H1 (cell line): ENCODE results near the gene DGCR6. TPM values are rescaled to one million over a fixed set of nuclear protein-coding genes. Genes with fewer than 3 reads are reported as not detected.
"Not testable (repeated sequence)": the region's sequence is repeated elsewhere in the genome, so short reads cannot be mapped to it uniquely, and the experiment has no call there.

ENCODE experiments used
- CTCF ChIA-PET: fragments of 300-600 bp; sonication (Branson Sonifier 250); formaldehyde crosslinking; loops from one replicate; lab custom pipeline; 2021; ENCODE audit not compliant: partially characterized antibody; lab: Charles Lee
- POLR2A ChIA-PET: fragments of 300-600 bp; sonication (Branson Sonifier 250); formaldehyde crosslinking; loops from one replicate; lab custom pipeline; 2021; ENCODE audit warnings: inconsistent platforms; ENCODE audit not compliant: partially characterized antibody; lab: Charles Lee
- DNase-seq, 2 experiments: peaks; one replicate each; pipeline versions ENCODE4 v3.0.0 to v3.0.0-alpha.2; 2010 to 2022; ENCODE audit warnings: low spot score in 2 of 2, low read depth in 1 of 2, mixed read lengths in 1 of 2
- FAIRE-seq: peaks from 2 replicates; lab custom pipeline; 2011; peaks lifted over from hg19 to GRCh38; lab: Jason Lieb, UNC
- H2AFZ ChIP-seq: 2 replicates; pipeline ENCODE4 v1.8.1; 2012; ENCODE audit warnings: low read length, inconsistent platforms
- H2AK5ac ChIP-seq: 2 replicates; pipeline ENCODE4 v1.6.1; 2013; ENCODE audit warnings: low read depth, low read length
- H2BK120ac ChIP-seq: replicated peaks from 2 replicates; pipeline ENCODE3; 2013; ENCODE audit warnings: low read depth, low read length, inconsistent platforms
- H2BK12ac ChIP-seq: 2 replicates; pipeline ENCODE4 v1.6.1; 2013; ENCODE audit warnings: low read depth, low read length
- H2BK15ac ChIP-seq: 2 replicates; pipeline ENCODE4 v1.6.1; 2013; ENCODE audit warnings: low read length
- H2BK20ac ChIP-seq: 2 replicates; pipeline ENCODE4 v1.6.1; 2013; ENCODE audit warnings: low read length
- H2BK5ac ChIP-seq: 2 replicates; pipeline ENCODE4 v1.6.1; 2013; ENCODE audit warnings: low read depth, low read length
- H3K14ac ChIP-seq: 2 replicates; pipeline ENCODE4 v1.6.1; 2013; ENCODE audit warnings: inconsistent platforms; ENCODE audit not compliant: insufficient read length
- H3K18ac ChIP-seq: 2 replicates; pipeline ENCODE4 v1.6.1; 2013; ENCODE audit warnings: low read length; ENCODE audit errors: extremely low read depth
- H3K23ac ChIP-seq: 2 replicates; pipeline ENCODE4 v1.6.1; 2013; ENCODE audit warnings: inconsistent platforms; ENCODE audit not compliant: insufficient read length
- H3K23me2 ChIP-seq: 2 replicates; pipeline ENCODE4 v1.6.1; 2013; ENCODE audit warnings: low read depth, low read length
- H3K27ac ChIP-seq: 2 replicates; pipeline ENCODE4 v1.6.1; 2011; ENCODE audit warnings: low read depth, low read length, inconsistent platforms
- H3K27me3 ChIP-seq, 4 experiments: replicated peaks in 1 of 4; 1 replicate in 1 of 4; 2 replicates in 3 of 4; pipeline versions ENCODE4 v1.6.1 to v1.8.1; 2011 to 2013; ENCODE audit warnings: low read length in 3 of 4, mild to moderate bottlenecking in 3 of 4, inconsistent platforms in 2 of 4, mixed read lengths in 2 of 4, moderate library complexity in 1 of 4; ENCODE audit not compliant: control insufficient read depth in 3 of 4, insufficient read depth in 3 of 4; ENCODE audit errors: extremely low read depth in 1 of 4
- H3K36me3 ChIP-seq, 4 experiments: 2 replicates each; pipeline versions ENCODE4 v1.6.1 to v1.8.1; 2011 to 2013; ENCODE audit warnings: mild to moderate bottlenecking in 4 of 4, low read length in 3 of 4, moderate library complexity in 2 of 4, control low read depth in 1 of 4, inconsistent platforms in 1 of 4; ENCODE audit not compliant: insufficient read depth in 4 of 4, control insufficient read depth in 2 of 4
- H3K4ac ChIP-seq: replicated peaks from 2 replicates; pipeline ENCODE3; 2013; ENCODE audit warnings: low read length, low read depth, mixed read lengths, inconsistent platforms; ENCODE audit not compliant: insufficient read length
- H3K4me1 ChIP-seq, 4 experiments: replicated peaks in 1 of 4; 1 replicate in 1 of 4; 2 replicates in 3 of 4; pipeline versions ENCODE4 v1.6.1 to v1.8.1; 2011 to 2013; ENCODE audit warnings: low read length in 3 of 4, inconsistent platforms in 2 of 4, mixed read lengths in 1 of 4; ENCODE audit not compliant: insufficient read depth in 4 of 4, control insufficient read depth in 3 of 4
- H3K4me2 ChIP-seq, 2 experiments: 2 replicates each; pipeline versions ENCODE4 v1.6.1 to v1.8.1; 2011 to 2013; ENCODE audit warnings: low read depth in 2 of 2, low read length in 2 of 2, control low read depth in 1 of 2, inconsistent platforms in 1 of 2, mild to moderate bottlenecking in 1 of 2; ENCODE audit not compliant: insufficient read depth in 1 of 2
- H3K4me3 ChIP-seq, 4 experiments: fragments of 200-600, 300-600 bp in 1 of 4; sonication (generic), shearing (Covaris generic), sonication (Bioruptor Twin) in 1 of 4; 2 replicates each; pipeline versions ENCODE4 v1.5.1 to v1.8.1; 2011 to 2016; ENCODE audit warnings: low read length in 4 of 4, low read depth in 3 of 4, control low read depth in 2 of 4, inconsistent platforms in 2 of 4, mild to moderate bottlenecking in 2 of 4, mixed read lengths in 1 of 4, moderate library complexity in 1 of 4; ENCODE audit not compliant: insufficient read depth in 2 of 4; ENCODE audit errors: extremely low read depth in 1 of 4
- H3K56ac ChIP-seq: replicated peaks from 2 replicates; pipeline ENCODE3; 2013; ENCODE audit warnings: low read depth, mild to moderate bottlenecking, mixed read lengths, low read length, inconsistent platforms; ENCODE audit not compliant: insufficient read length
- H3K79me1 ChIP-seq: 2 replicates; pipeline ENCODE4 v1.6.1; 2013; ENCODE audit warnings: low read depth, low read length, control low read depth
- H3K79me2 ChIP-seq, 2 experiments: 2 replicates each; pipeline versions ENCODE4 v1.6.1 to v1.8.1; 2012 to 2013; ENCODE audit warnings: low read length in 2 of 2, mild to moderate bottlenecking in 2 of 2, inconsistent platforms in 1 of 2; ENCODE audit not compliant: insufficient read depth in 2 of 2, control insufficient read depth in 1 of 2
- H3K9ac ChIP-seq, 4 experiments: replicated peaks in 1 of 4; 1 replicate in 1 of 4; 2 replicates in 3 of 4; pipeline versions ENCODE4 v1.6.1 to v1.8.1; 2011 to 2013; ENCODE audit warnings: low read depth in 3 of 4, low read length in 3 of 4, control low read depth in 2 of 4, mild to moderate bottlenecking in 2 of 4, moderate library complexity in 2 of 4, inconsistent platforms in 1 of 4; ENCODE audit errors: extremely low read depth in 1 of 4
- H3K9me3 ChIP-seq, 2 experiments: 2 replicates each; pipeline versions ENCODE4 v1.6.1 to v1.8.1; 2012 to 2013; ENCODE audit warnings: mild to moderate bottlenecking in 2 of 2, moderate library complexity in 2 of 2, control low read depth in 1 of 2, inconsistent platforms in 1 of 2, low read depth in 1 of 2, low read length in 1 of 2, mixed read lengths in 1 of 2; ENCODE audit not compliant: insufficient read depth in 2 of 2
- H4K20me1 ChIP-seq, 2 experiments: replicated peaks in 1 of 2; 2 replicates each; pipeline versions ENCODE3 to v1.8.1; 2011 to 2013; ENCODE audit warnings: inconsistent platforms in 2 of 2, low read length in 2 of 2, mild to moderate bottlenecking in 1 of 2; ENCODE audit not compliant: insufficient read depth in 2 of 2, control insufficient read depth in 1 of 2
- H4K5ac ChIP-seq: 2 replicates; pipeline ENCODE4 v1.6.1; 2013; ENCODE audit warnings: low read length, low read depth, mixed read lengths, inconsistent platforms; ENCODE audit not compliant: insufficient read length
- H4K8ac ChIP-seq: 2 replicates; pipeline ENCODE4 v1.8.0; 2013; ENCODE audit warnings: mild to moderate bottlenecking, moderate library complexity, low read length, inconsistent platforms; ENCODE audit not compliant: insufficient read depth; ENCODE audit errors: extremely low read depth
- H4K91ac ChIP-seq: replicated peaks from 2 replicates; pipeline ENCODE3; 2013; ENCODE audit warnings: low read length, mixed read lengths, inconsistent platforms; ENCODE audit not compliant: insufficient read length
- WGBS, 2 experiments: shearing (Covaris generic) in 1 of 2; methylation state at CpG; one replicate each; pipeline versions ENCODE4 v1.1.6 to v1.1.7; 2013 to 2015; ENCODE audit warnings: low lambda C conversion rate in 2 of 2, mixed read lengths in 2 of 2, inconsistent platforms in 1 of 2, low coverage in 1 of 2, missing lambda C conversion rate in 1 of 2; ENCODE audit not compliant: insufficient replicate concordance in 2 of 2, insufficient coverage in 1 of 2, insufficient read length in 1 of 2; ENCODE audit errors: extremely low coverage in 1 of 2, missing lambda C conversion rate in 1 of 2; 5-methylcytosine and 5-hydroxymethylcytosine counted together
- polyA plus RNA-seq, 7 experiments: library from polyadenylated mRNA; depleted of rRNA in 3 of 7; stranded (reverse) in 5 of 7; unstranded in 2 of 7; fragments of >200 nt in 5 of 7; fragments of 200-250 nt in 2 of 7; gene quantifications; 1 replicate in 5 of 7; 2 replicates in 1 of 7; 4 replicates in 1 of 7; pipeline versions ENCODE4 v1.2.1 to v1.2.3, GENCODE V29; 2011 to 2013; ENCODE audit warnings: missing spikeins in 2 of 7, mixed read lengths in 2 of 7
- total RNA-seq: library from RNA; stranded (reverse); fragmentation: NEBNext Ultra II Directional; extraction: Animal tissue kit (Norgen Biotek cat#: 25700); gene quantifications from 2 replicates; pipeline ENCODE4 v1.2.1, GENCODE V29; 2021

DGCR6 gene
- total and polyA plus RNA-seq, 2 of the 8 experiments (the other 6 are each of a cell fraction or from before 2014, with no cell fraction given): 0.82 to 1.7 TPM

GRCh38 chr22:18959741-18960140 is 53.6 kb downstream of the DGCR6 start:
- H4K8ac ChIP-seq, H2BK12ac ChIP-seq, H2BK5ac ChIP-seq, H3K27me3 ChIP-seq, CTCF ChIA-PET, H2AFZ ChIP-seq, FAIRE-seq, DNase-seq, H3K56ac ChIP-seq, H3K27ac ChIP-seq, H4K5ac ChIP-seq, H3K18ac ChIP-seq, H2BK15ac ChIP-seq, H2BK120ac ChIP-seq, H4K91ac ChIP-seq, H3K23me2 ChIP-seq, H2AK5ac ChIP-seq, H3K4me1 ChIP-seq, H3K9ac ChIP-seq, H3K14ac ChIP-seq, H3K9me3 ChIP-seq, H3K23ac ChIP-seq, H3K79me1 ChIP-seq, H3K4me3 ChIP-seq, H3K79me2 ChIP-seq, H2BK20ac ChIP-seq, H3K4me2 ChIP-seq, H3K4ac ChIP-seq, H4K20me1 ChIP-seq, H3K36me3 ChIP-seq: not testable (repeated sequence)
- POLR2A ChIA-PET: interaction anchor here (2.0 kb wide), 1 partner anchor 10 kb away, joined by 4 read pairs; no protein-coding TSS in a partner anchor
- 85% methylated on average over 11 of the region's 12 CpGs; no CpG with 5 or more reads in 1 of the 2 experiments for WGBS, 2 experiments

- H2AFZ ChIP-seq, H4K91ac ChIP-seq, H2BK120ac ChIP-seq, H3K79me1 ChIP-seq, H3K9ac ChIP-seq, H2BK20ac ChIP-seq, H3K36me3 ChIP-seq, H3K4me2 ChIP-seq, H2AK5ac ChIP-seq, H4K8ac ChIP-seq, H3K23ac ChIP-seq, H4K20me1 ChIP-seq, H3K23me2 ChIP-seq, H2BK5ac ChIP-seq, DNase-seq, H2BK15ac ChIP-seq, H2BK12ac ChIP-seq, H3K4me1 ChIP-seq, H4K5ac ChIP-seq, H3K4me3 ChIP-seq, H3K27me3 ChIP-seq, H3K4ac ChIP-seq, H3K18ac ChIP-seq, H3K14ac ChIP-seq, H3K56ac ChIP-seq, CTCF ChIA-PET, FAIRE-seq, H3K27ac ChIP-seq, H3K79me2 ChIP-seq, H3K9me3 ChIP-seq: not testable (repeated sequence)
- WGBS, 2 experiments: 81% methylated on average over 8 of the region's 11 CpGs; no CpG with 5 or more reads in 1 of the 2 experiments
- POLR2A ChIA-PET: interaction anchor here (2.0 kb wide), 1 partner anchor 11 kb away, joined by 4 read pairs; no protein-coding TSS in a partner anchor
These were observed 54.2 kb downstream of the DGCR6 start for GRCh38 chr22:18960166-18960820.
